Left renal cortex interstitium (tissue), 4 donors: ENCODE measurements around the gene R3HCC1L. TPM values are rescaled to one million over a fixed set of nuclear protein-coding genes. Genes with fewer than 3 reads are reported as not detected.

Experiments
- DNase-seq, 4 donors: peaks; one replicate each; pipeline ENCODE4 v3.0.0-alpha.2; 2013; ENCODE audit warnings: low read depth in 4 of 4, low spot score in 2 of 4, missing footprints in 1 of 4
- polyA plus RNA-seq, 4 donors: library from polyadenylated mRNA; unstranded; fragments of 120-200 nt; gene quantifications; one replicate each; pipeline ENCODE4 v1.2.1, GENCODE V29; 2013; ENCODE audit not compliant: insufficient read length in 4 of 4

Gene R3HCC1L
- 10 to 100 TPM; 18.4 to 22.2 (median 20.6) TPM for polyA plus RNA-seq

DNA sequence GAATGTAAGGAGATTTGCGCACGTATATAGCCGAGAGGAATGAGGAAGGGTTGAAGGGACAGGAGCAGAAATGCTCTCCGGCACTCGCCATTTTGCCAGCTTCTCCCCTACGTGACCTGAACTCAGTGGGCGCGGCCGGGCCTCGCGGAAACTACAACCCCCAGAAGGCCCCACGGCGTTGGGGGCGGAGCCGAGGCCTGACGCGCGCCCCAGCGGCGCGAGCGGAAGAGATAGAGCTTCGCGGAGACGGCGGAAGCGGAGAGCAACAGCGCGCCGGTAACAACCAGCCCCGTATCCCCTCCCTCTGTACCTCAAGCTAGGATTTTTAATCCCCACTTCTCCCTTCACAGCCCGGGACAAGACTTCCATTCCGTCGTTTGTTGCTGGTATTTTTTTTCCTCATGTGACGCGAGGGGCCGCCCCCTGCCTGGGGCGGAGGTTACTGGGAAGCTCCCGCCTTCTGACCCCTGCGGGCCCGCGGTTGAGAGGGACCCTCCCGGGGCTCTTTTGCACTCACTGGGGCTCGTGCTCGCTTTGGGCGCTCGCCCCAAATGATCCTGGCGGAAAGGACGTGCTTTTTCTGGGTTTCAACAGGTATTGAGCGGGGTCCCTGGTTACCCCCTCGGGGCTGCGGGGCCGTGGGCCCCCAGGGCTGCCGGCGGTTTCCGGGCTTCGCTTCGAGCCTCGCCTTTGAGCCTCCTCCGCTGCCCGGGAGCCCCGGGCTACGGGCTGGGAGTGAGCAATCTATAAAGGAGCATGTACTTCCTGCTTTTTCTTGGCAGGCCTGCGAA is at the start of gene R3HCC1L:
Gene R3HCC1L (plus strand): TSS at position 227 of the 791 bp plus-strand sequence. CDS start 73,458 bp downstream, outside the sequence.
- peak; percentile 71 to 81 (median 77) for DNase-seq

DNA sequence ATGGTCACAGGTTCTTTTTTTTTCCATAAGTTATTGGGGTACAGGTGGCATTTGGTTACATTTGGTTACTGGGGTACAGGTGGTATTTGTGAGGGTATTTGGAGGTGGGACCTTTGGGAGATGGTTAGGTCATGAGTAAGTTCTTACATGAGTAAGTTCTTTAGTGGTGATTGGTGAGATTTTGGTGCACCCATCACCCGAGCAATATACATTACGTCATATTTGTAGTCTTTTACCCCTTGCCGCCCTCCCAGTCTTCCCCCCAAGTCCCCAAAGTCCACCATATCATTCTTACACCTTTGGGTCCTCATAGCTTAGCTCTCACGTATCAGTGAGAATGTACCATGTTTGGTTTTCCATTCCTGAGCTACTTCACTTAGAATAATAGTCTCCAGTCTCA is 49.2 kb upstream of the R3HCC1L start:
- no peak for DNase-seq

DNA sequence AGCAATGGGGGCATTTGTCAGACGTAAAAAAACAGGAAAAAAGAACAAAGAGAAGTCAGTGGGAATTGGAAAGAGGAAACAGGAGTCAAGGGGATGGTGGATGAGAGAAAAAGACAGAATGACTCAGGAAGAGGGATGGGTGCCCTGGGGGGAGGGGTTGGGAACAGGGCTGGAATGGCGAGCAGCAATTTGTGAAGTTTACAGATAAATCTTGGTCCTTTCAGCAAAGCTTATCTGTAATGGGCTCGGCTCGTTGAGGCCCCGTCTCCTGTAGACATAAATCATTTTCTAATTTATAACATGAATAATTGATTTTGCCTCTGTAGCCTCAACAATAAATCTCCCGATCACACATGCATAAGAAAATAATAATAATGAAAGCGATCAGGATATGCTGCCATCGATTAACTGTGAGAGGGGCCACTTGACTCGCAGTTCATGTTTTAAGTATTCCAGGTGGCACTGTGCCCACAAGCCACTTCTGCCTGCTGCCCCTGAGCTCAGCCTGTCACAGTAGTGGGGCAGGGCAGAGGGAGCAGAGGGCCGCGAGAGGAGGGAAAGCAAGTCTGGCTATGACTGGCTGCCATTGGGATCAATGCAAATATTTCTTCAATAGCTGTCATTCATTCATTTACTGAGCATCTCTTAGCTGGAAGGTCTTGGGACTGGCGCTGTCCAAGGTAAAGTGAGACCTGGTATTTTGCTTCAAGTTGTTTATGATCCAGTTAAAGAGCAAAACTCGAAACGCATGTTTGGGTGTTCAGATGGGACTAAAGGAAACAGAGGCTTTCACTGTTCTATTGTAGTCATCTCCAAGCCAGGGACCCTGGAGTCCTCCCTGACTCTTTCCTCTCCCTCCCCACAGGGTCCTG is 47.4 kb upstream of the R3HCC1L start:
- no peak for DNase-seq

DNA sequence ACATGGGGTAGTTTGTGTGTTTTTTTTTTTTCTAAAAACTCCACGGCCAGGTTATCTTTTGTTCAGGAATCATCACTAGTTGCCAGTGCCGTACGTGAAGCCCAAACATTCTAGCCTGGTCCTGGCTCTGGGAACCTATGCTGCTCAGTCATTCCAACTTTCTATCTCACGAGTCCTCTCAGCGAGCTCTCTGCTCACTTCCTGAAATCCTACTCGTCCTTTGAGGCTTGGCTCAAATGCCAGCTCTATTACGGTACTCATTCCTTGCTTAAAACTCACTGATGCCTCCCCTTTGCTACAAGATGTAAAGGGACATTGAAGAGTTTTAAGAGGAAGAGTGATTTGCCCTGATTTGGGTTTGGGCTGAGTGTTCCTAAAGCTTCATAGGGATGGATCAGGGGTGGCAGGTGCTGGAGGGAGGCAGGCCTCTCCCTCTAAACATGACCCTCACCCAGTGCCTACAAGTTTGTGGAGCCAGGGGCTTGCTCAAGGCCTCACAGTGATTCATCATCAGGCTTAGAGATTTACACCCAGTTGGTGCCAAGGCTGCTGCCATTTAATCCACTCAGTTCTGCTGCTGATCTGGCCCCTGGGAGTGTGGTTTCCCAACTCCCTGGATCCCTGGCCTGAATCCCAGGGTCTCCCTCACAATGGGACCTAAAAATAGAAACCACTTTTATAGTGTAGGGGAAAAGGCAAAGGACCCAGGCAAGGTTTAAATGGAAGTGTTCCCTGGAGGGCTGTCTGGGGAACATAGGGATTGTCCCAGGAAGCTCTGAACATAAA is 46.1 kb upstream of the R3HCC1L start:
- no peak for DNase-seq

DNA sequence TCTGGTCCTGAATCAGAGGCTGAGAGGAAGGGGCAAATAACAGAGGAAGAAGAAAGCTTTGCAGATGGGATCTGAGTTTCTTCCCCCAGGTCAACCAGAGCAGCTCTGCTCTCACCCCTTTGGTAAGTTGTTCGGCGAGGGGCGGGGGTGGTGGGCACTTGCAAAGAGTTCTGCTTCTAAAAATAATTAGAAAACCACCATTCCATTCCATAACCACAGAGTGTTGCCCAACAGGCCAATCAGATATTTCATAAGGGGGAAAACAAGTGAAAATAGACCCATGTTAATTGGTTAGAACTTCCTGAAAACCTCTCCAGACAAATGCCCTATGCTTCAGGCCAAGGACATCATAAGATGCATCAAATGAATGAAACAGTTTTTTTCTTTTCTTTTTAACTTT is 43.6 kb upstream of the R3HCC1L start:
- DNase-seq = no peak

DNA sequence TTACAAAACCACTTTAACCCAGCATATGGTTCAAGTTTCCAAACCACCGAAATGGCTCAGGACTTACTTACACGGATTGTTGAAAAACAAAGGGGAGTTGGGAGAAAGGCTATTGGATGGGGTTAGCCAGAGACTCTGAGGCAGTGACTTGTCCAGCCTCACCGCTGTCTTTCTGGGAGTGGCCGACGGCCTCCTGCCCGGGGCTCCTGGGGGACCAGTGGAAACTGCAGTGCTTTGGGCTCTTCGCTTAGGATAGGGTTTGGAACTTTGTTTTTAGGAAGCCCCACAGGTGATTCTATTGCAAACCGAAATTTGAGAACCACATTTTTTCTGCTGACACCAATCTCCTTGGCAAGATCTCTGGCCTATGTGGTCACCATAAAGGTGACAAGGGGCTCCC is 38.1 kb upstream of the R3HCC1L start:
- DNase-seq = no peak

DNA sequence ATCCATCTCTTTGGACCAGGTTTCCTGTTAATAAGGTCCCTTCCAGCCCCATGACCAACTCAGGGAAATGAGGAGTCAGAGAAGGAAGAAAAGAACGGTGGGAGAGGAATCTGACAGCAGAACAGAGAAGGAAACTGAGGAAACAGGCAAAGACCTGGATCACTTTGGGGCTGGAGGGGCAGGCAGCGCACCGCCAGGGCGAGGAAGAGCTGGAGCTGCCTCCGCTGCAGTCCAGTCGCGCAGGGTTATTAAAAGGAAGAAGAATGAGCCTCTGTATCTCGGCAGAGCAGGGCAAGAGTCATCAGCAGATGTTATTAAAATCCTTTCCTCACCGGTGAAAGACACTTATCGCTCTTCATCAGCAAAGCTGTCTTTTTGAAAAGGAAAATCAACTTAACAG is 37.7 kb upstream of the R3HCC1L start:
- DNase-seq = no peak

DNA sequence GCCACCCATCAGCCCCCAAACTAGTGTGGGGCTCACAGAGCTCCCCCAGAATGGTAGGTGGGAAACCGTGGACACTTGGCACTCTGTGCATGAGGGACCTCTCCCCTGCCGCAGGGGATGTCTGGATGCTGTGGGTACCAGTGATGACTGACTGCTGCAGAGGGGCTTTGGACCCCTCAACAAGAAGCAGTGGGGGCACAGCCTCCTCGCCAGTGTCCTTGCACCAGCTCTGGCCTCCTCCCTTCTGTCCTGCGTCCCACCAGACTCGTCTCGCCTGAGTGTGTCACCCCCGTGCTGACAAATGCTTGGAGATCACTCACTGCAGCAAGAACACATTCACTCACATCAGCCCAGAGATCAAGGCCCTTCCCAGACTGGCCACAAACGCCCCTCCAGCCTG is 37.3 kb upstream of the R3HCC1L start:
- DNase-seq = no peak

DNA sequence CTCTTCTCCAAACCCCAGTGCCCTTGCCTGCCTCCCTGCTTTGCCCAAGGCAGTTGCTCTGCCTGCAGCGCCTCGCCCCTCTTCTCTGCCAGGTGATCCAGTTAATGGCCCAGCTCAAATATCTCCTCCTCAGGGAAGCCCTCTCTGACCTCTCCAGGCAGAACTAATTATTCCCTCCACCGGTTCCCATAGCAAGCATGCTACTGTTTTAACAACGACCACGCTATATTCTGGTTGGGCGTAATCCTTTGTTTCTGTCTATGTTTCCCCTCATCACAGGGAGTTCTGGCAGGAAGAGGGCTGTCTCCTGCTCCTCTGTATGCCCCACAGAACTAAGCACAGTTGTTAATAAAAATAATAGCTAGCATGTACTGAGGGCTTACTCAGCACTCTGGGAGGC is 36.8 kb upstream of the R3HCC1L start:
- DNase-seq = peak; percentile 13 to 47 (median 18)

DNA sequence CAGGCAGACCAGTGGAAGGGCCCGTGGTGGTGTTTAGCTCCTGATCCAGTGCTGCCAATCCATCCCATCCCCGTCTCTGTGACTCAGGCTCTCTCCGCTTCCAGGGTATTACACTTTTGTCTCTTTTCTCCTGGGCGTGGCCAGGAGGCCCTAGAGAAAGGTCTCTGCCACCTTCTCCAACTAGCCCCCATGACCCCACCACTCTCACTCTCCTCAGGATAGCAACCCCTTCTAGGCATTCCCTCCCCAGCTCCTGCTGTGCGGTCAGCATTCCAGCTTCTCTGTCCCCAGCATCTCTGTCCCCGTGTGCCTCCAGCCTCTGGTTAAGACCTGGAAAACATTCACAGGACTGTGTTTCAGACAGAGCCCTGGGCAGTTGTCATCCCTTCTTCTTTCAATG is 36.2 kb upstream of the R3HCC1L start:
- no peak for DNase-seq

DNA sequence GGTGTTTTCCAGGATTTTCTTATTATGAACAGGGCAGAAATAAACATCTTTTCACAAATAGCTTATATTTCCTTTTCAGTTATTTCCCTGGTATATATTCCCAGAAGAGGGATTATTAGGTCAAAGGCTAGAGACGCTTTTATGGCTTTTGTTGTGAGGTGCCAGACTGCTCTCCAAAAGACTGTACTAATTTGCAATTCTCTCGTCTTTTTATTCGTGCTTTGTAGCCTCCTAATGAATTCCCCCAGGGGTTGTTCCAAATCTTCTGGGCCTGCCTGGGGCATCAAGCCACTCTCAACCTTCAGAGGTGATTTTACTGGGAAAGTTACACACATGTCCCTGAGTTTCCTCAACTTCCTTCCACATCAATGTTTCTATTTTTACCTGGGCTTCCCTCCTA is 34.0 kb upstream of the R3HCC1L start:
- no peak for DNase-seq

DNA sequence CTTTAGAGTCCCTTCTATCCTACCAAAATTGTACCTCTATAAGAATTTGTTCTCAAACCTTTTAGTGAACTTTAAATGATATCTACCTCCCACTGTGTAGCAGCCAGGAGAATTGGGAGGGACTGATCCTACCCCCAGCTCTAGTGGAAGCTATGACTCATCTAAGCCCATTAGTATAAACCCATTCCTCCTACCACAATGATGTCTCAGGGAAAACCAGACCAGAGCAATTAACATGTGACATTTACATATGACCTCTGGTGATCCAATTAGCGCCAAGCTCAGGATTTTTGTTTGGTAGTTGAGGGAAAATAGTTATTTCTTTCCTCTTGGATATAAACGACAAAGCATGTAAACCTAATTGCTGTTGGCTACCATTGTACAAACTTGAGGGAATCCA is 33.1 kb upstream of the R3HCC1L start:
- no peak for DNase-seq

DNA sequence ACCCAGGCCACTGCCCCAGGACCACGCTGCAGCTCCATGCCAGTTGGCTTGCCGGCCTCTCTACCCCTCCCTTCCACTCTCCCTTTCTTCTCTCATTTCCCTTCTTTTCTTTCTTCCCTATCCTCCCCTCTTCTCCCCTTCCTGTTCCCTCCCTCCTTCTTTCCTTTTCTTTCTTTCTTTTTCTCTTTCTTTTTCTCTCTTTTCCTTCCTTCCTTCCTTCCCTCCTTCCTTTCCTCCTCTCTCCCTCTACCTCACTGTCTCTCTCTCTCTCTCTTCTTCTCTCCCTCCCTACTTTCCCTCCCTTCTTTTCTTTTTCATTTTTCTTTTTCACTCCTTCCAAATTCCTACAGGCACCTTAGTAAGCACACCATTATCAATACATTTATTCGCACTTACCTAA is 30.3 kb upstream of the R3HCC1L start:
- DNase-seq = no peak

DNA sequence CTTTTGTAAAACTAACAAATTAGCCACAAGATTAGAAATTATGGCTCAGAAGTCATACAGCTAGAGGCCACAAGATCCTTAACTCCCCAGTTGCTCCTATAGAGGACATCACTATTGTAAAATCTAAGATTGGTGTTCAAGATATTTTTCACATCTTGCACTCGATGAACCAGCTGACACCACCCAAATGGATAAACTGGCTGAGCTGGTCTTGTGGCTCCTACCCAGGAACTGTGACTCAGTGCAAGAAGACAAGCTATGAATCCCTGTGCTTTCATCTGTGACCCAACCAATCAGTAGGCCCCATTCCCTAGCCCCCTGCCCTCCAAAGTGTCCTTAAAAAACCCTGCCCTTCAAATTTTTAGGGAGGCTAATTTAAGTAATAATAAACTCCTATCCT is 27.9 kb upstream of the R3HCC1L start:
- no peak for DNase-seq

DNA sequence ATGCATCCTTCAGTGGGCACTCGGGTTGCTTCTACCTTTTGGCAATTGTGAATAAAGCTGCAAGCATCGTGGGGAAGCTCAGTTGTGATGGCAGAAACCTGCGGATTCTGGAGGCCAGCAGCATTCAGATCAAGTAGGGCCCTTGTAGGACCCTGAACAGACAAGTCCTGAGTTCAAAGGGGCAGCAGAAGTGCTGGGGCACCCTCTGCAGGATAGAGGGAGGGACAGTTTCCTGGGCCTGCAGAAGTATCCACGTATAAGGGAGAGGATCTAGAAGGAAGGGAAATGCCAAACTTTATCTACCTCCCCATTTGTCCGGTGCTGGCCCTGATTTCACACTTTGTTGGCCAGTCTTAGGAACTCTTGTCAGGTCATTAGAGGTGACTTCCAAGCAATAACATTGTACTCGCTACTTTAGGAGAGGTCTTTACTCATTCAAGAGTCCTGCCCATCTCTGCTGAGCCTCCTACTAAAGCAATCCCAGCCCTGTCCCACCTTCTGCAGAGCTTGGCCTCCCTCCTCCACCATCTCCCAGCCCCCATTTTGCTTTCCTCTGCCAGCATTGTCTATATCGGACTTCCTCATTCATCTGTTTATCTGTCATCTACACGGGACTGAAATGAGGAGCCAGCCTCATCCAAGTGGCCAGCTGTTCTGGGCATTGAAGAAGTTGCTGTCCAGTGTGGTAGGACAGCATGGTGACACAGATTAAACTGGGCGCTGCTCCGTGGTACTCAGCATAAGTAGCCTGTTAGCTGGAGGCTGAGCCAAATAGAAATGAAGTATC is 26.6 kb upstream of the R3HCC1L start:
- no peak for DNase-seq

DNA sequence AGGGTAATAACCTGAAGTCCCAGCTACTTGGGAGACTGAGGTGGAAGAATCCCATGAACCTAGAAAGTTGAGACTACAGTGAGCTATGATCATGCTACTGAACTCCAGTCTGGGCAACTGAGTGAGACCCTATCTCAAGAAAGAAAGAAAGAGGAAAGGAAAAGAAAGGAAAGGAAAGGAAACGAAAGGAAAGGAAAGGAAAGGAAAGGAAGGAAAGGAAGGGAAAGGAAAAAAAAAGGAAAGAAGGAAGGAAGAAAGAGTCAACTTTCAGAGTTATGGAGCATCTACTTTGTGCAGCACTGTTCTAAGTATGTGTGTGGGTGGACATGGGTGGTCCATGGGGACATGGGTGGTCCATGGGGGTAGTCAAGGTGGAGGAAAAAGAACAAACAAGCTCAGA is 24.1 kb upstream of the R3HCC1L start:
- DNase-seq = no peak

DNA sequence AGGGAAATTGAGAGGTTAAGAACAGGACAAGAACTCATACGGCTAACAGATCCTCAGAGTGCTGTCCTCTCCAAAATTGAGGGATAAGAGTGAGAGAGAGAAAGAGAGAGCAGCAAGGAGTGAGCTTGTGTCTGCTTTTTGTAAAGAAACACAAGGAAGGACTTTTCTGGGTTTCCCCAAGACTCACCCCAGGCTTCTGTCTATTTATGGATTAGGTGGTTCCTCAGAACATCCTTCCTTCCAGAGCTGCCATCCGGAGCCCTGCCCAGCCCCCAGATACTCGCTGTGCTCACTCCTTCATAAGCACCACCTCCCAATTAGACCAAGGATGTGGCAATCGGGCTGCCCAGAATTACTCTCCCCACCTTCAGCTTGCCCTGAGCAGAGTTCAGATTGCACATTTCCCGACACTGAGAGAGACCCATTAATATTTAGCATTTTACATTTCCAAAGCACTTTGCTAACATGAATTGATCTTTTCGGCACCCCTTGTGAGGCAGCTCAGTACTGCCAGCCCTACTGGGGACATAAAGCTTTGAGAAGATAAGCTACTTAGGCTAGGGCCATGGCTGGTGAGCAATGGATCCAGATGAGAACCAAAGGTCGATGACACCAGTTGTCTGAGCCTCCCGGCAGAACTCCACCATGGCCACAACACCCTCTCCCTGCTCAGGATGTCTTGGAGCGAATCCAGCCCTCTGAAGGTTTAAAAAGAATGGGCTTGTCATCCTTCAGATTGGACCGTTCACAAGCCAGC is 19.2 kb upstream of the R3HCC1L start:
- DNase-seq = no peak

DNA sequence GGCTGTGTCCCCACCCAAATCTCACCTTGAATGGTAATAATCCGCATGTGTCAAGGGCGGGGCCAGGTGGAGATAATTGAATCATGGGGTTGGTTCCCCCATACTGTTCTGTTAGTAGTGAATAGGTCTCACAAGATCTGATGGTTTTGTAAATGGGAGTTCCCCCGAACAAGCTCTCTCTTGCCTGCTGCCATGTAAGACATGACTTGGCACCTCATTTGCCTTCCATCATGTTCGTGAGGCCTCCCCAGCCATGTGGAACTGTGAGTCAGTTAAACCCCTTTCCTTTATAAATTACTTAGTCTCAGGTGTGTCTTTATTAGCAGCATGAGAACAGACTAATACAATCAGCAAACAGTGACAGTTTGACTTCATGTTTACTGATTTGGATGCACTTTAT is 14.6 kb upstream of the R3HCC1L start:
- no peak for DNase-seq

DNA sequence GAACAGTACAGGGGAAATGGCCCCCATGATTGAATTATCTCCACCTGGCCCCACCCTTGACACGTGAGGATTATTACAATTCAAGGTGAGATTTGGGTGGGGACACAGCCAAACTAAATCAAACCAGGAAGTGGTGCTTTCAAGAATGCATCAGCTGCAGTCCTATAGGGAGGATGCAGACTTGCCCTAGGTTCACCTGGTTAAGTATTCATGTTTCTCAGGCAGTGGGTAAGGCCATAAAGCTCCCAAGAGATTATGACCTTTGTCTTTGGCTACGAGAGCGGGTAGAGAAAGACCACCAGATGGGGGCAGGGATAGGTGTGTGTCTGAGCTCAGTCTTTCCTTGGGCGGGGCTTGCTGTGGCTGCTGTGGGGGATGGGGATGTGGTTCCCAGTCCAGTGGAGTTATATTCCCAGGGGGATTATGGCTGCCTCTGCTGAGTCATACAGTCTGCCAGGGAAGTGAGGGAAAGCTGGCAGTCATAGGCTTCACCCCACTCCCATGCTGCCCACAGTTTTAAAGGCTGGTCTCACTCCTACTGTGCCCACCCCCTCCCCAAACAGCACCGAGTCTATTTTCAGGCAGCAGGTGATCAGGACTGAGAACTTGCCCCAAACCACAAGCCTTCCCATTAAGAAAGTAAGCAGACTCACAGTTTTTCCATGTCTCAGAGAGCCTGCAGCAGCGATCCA is 8.4 kb upstream of the R3HCC1L start:
- no peak for DNase-seq
